Keratinocyte (primary cell): ENCODE data around the gene TBC1D3B. TPM values are rescaled to one million over a fixed set of nuclear protein-coding genes. Genes with fewer than 3 reads are reported as not detected.

Experiments
- DNase-seq: peaks from one replicate; pipeline ENCODE4 v3.0.0-alpha.2; 2011; ENCODE audit warnings: low read depth, missing footprints, low spot score
- FAIRE-seq: peaks from 2 replicates; lab custom pipeline; 2011; peaks lifted over from hg19 to GRCh38; lab: Jason Lieb, UNC
- H2AFZ ChIP-seq: 2 replicates; pipeline ENCODE4 v1.6.0; 2012; ENCODE audit warnings: low read length, control low read depth, inconsistent platforms; ENCODE audit not compliant: control insufficient read depth
- H3K27ac ChIP-seq: 2 replicates; pipeline ENCODE4 v1.5.1; 2011; ENCODE audit warnings: low read length; ENCODE audit not compliant: control insufficient read depth, insufficient read depth
- H3K27me3 ChIP-seq: 3 replicates; pipeline ENCODE4 v1.6.0; 2011; ENCODE audit warnings: low read length; ENCODE audit not compliant: control insufficient read depth, insufficient read depth; ENCODE audit errors: extremely low read depth
- H3K36me3 ChIP-seq, 2 experiments: 2 replicates in 1 of 2; 3 replicates in 1 of 2; pipeline ENCODE4 v1.5.1; 2011; ENCODE audit warnings: low read length in 2 of 2, mild to moderate bottlenecking in 1 of 2; ENCODE audit not compliant: control insufficient read depth in 2 of 2, insufficient read depth in 2 of 2; ENCODE audit errors: extremely low read depth in 1 of 2
- H3K4me1 ChIP-seq: 3 replicates; pipeline ENCODE4 v1.5.1; 2011; ENCODE audit warnings: low read length; ENCODE audit not compliant: control insufficient read depth, insufficient read depth; ENCODE audit errors: extremely low read depth
- H3K4me2 ChIP-seq: 3 replicates; pipeline ENCODE4 v1.6.0; 2011; ENCODE audit warnings: low read depth, low read length; ENCODE audit not compliant: control insufficient read depth, insufficient read depth; ENCODE audit errors: extremely low read depth
- H3K4me3 ChIP-seq, 3 experiments: fragments of 200-600 bp in 1 of 3; sonication (generic) in 1 of 3; 2 replicates in 2 of 3; 3 replicates in 1 of 3; pipeline ENCODE4 v1.5.1; 2011 to 2016; ENCODE audit warnings: low read length in 3 of 3, mild to moderate bottlenecking in 3 of 3, control low read depth in 2 of 3, inconsistent platforms in 1 of 3, low read depth in 1 of 3, mixed read lengths in 1 of 3, mixed run types in 1 of 3, moderate library complexity in 1 of 3; ENCODE audit not compliant: control insufficient read depth in 2 of 3, insufficient read depth in 2 of 3; ENCODE audit errors: extremely low read depth in 1 of 3
- H3K79me2 ChIP-seq: 2 replicates; pipeline ENCODE4 v1.6.0; 2012; ENCODE audit warnings: low read length; ENCODE audit not compliant: control insufficient read depth, insufficient read depth
- H3K9ac ChIP-seq: 3 replicates; pipeline ENCODE4 v1.6.0; 2011; ENCODE audit warnings: low read length; ENCODE audit not compliant: control insufficient read depth, insufficient read depth; ENCODE audit errors: extremely low read depth
- H3K9me1 ChIP-seq: 3 replicates; pipeline ENCODE4 v1.6.0; 2011; ENCODE audit warnings: low read length; ENCODE audit not compliant: control insufficient read depth, insufficient read depth; ENCODE audit errors: extremely low read depth
- H3K9me3 ChIP-seq: 2 replicates; pipeline ENCODE4 v1.5.1; 2012; ENCODE audit warnings: low read depth, low read length; ENCODE audit not compliant: control insufficient read depth
- H4K20me1 ChIP-seq: 3 replicates; pipeline ENCODE4 v1.6.0; 2011; ENCODE audit warnings: low read length; ENCODE audit not compliant: control insufficient read depth, insufficient read depth; ENCODE audit errors: extremely low read depth
- EZH2 ChIP-seq: IDR thresholded peaks from one replicate; pipeline ENCODE4 v1.6.1; 2012; ENCODE audit warnings: inconsistent platforms, mild to moderate bottlenecking, low read length, moderate library complexity
- dilution Hi-C: fragments of 300-500 bp; cut with MboI; formaldehyde crosslinking; loops from one replicate; pipeline ENCODE4 v1.7.0; 2020; ENCODE audit warnings: low sequenced_read_pairs; ENCODE audit not compliant: extremely low pct_ligation_motif_present
- polyA plus RNA-seq, 5 experiments: library from polyadenylated mRNA; depleted of rRNA in 3 of 5; stranded (reverse) in 3 of 5; stranded (forward) in 1 of 5; unstranded in 1 of 5; fragments of >200 nt; gene quantifications; 1 replicate in 1 of 5; 2 replicates in 3 of 5; 3 replicates in 1 of 5; pipeline versions ENCODE4 v1.2.1 to v1.2.3, GENCODE V29; 2011 to 2012; ENCODE audit warnings: missing spikeins in 2 of 5, low read depth in 1 of 5, low replicate concordance in 1 of 5
- TF ChIP-seq, protein P1 (sequence below), 3 experiments: IDR thresholded peaks in 1 of 3; conservative IDR thresholded peaks in 1 of 3; optimal IDR thresholded peaks in 1 of 3; 2 replicates in 2 of 3; 3 replicates in 1 of 3; pipeline versions ENCODE3 to v1.5.1; 2011; ENCODE audit warnings: low read length in 3 of 3, mild to moderate bottlenecking in 3 of 3, moderate library complexity in 2 of 3, control low read depth in 1 of 3, inconsistent platforms in 1 of 3; ENCODE audit not compliant: insufficient read depth in 2 of 3; ENCODE audit errors: extremely low read depth in 1 of 3

The TBC1D3B gene
- polyA plus RNA-seq, 1 donor (not counting 4 experiments of a cell fraction or from before 2014, with no cell fraction given), result 0.71 TPM

DNA sequence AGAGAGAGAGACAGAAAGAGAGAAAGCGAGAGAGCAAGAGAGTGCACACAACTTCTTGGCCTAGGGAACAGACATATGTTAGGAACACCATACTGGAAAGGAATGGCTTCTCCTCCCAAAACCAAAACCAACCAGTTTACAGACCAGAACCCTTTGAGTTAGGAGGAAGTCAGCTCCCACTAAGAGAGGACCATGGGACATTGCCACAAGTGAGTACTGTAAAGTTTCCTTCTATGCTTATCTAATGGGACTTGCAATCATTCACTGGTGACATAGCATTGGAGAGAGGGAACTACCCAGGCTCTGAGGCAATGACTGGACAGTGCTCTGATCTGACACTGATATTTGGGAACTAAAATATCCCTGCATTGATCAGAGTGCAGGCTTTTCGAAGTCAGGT, 32.4 kb downstream of the TBC1D3B start:
- DNase-seq (no peak), FAIRE-seq (no peak)
- Histone ChIP-seq H3K9me1 (no peaks in the 10 kb centered on the region), H3K27me3 (no peaks in the 10 kb centered on the region), H3K9ac (no peak overlapping the region), H3K4me2 (no peak overlapping the region), H3K4me3 (no peak overlapping the region), H2AFZ (no peak overlapping the region), H3K27ac (no peak overlapping the region), H3K36me3 (no peaks in the 10 kb centered on the region), H3K9me3 (no peaks in the 10 kb centered on the region), H3K4me1 (no peaks in the 10 kb centered on the region), H4K20me1 (no peaks in the 10 kb centered on the region), H3K79me2 (no peaks in the 10 kb centered on the region)
- dilution Hi-C loops, result loop anchor here (25.0 kb wide), 1 partner anchor 157 kb away; the partner anchor contains the start of genes CCL14 and CCL16
- TF ChIP-seq EZH2, result no peak
- TF ChIP-seq, protein P1, sequence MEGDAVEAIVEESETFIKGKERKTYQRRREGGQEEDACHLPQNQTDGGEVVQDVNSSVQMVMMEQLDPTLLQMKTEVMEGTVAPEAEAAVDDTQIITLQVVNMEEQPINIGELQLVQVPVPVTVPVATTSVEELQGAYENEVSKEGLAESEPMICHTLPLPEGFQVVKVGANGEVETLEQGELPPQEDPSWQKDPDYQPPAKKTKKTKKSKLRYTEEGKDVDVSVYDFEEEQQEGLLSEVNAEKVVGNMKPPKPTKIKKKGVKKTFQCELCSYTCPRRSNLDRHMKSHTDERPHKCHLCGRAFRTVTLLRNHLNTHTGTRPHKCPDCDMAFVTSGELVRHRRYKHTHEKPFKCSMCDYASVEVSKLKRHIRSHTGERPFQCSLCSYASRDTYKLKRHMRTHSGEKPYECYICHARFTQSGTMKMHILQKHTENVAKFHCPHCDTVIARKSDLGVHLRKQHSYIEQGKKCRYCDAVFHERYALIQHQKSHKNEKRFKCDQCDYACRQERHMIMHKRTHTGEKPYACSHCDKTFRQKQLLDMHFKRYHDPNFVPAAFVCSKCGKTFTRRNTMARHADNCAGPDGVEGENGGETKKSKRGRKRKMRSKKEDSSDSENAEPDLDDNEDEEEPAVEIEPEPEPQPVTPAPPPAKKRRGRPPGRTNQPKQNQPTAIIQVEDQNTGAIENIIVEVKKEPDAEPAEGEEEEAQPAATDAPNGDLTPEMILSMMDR (optimal IDR thresholded peaks at IDR 0.05 in 1 of 3, IDR thresholded peaks at IDR 0.05 in 1 of 3, conservative IDR thresholded peaks at IDR 0.05 in 1 of 3; ENCODE audit: extremely low read depth in 1 of 3, insufficient read depth in 2 of 3, low read length in 3 of 3), result no peak

GRCh38 chr17:36142806-36143205, 33.6 kb downstream of the TBC1D3B start:
- DNase-seq (no peak), FAIRE-seq (no peak)
- Histone ChIP-seq H3K4me1 (no peaks in the 10 kb centered on the region), H3K27me3 (no peaks in the 10 kb centered on the region), H3K9me1 (no peaks in the 10 kb centered on the region), H4K20me1 (no peaks in the 10 kb centered on the region), H2AFZ (no peak overlapping the region), H3K9ac (no peak overlapping the region), H3K36me3 (no peaks in the 10 kb centered on the region), H3K4me2 (no peak overlapping the region), H3K4me3 (no peak overlapping the region), H3K79me2 (no peaks in the 10 kb centered on the region), H3K9me3 (no peaks in the 10 kb centered on the region), H3K27ac (no peak overlapping the region)
- TF ChIP-seq, protein P1 (optimal IDR thresholded peaks at IDR 0.05 in 1 of 3, IDR thresholded peaks at IDR 0.05 in 1 of 3, conservative IDR thresholded peaks at IDR 0.05 in 1 of 3; ENCODE audit: extremely low read depth in 1 of 3, insufficient read depth in 2 of 3, low read length in 3 of 3), result no peak
- no peak for TF ChIP-seq EZH2
- dilution Hi-C loops, result loop anchor here (25.0 kb wide), 1 partner anchor 156 kb away; the partner anchor contains the start of genes CCL14 and CCL16
